Breast epithelium (tissue), 4 donors: ENCODE measurements around the gene FCHSD2. TPM values are rescaled to one million over a fixed set of nuclear protein-coding genes. Genes with fewer than 3 reads are reported as not detected.
"Not testable (repeated sequence)": the region's sequence is repeated elsewhere in the genome, so short reads cannot be mapped to it uniquely, and the experiment has no call there.

Source experiments
- DNase-seq, 2 donors: peaks; one replicate each; pipeline ENCODE4 v3.0.0-alpha.2; 2019; ENCODE audit warnings: low spot score in 2 of 2
- H3K27ac ChIP-seq, 2 donors: fragments of 200-600 bp; sonication (generic) in 1 of 2; one replicate each; pipeline ENCODE4 v1.5.1; 2016 to 2019; ENCODE audit warnings: mild to moderate bottlenecking in 1 of 2
- H3K27me3 ChIP-seq, 2 donors: fragments of 200-600 bp; sonication (generic) in 1 of 2; one replicate each; pipeline versions ENCODE4 v1.5.1 to v1.6.0; 2017 to 2019; ENCODE audit warnings: control low read depth in 1 of 2, mild to moderate bottlenecking in 1 of 2
- H3K36me3 ChIP-seq: fragments of 200-600 bp; one replicate; pipeline ENCODE4 v1.5.1; 2019
- H3K4me1 ChIP-seq, 2 donors: fragments of 200-600 bp; sonication (generic); one replicate each; pipeline ENCODE4 v1.5.1; 2016 to 2019; ENCODE audit warnings: control low read depth in 1 of 2
- H3K4me3 ChIP-seq, 3 donors: fragments of 200-600 bp; sonication (generic); 1 replicate in 2 of 3; 2 replicates in 1 of 3; pipeline ENCODE4 v1.5.1; 2016 to 2019; ENCODE audit warnings: mild to moderate bottlenecking in 3 of 3, moderate library complexity in 2 of 3
- H3K9me3 ChIP-seq, 2 donors: fragments of 200-600 bp; sonication (generic) in 1 of 2; one replicate each; pipeline ENCODE4 v1.5.1; 2016 to 2019; ENCODE audit warnings: control low read depth in 1 of 2
- CTCF ChIP-seq, 3 donors: fragments of 450-650 bp; IDR thresholded peaks; one replicate each; pipeline ENCODE4 v1.5.1; 2016 to 2017; ENCODE audit warnings: antibody characterized with exemption in 3 of 3, mild to moderate bottlenecking in 3 of 3, moderate library complexity in 3 of 3
- POLR2A ChIP-seq: fragments of 450-650 bp; IDR thresholded peaks from one replicate; pipeline ENCODE4 v1.6.1; 2016; ENCODE audit warnings: antibody characterized with exemption, mild to moderate bottlenecking, moderate library complexity
- POLR2AphosphoS5 ChIP-seq, 3 donors: sonication (generic); formaldehyde crosslinking; IDR thresholded peaks; one replicate each; pipeline ENCODE4 v1.6.1; 2017; ENCODE audit warnings: antibody characterized with exemption in 3 of 3
- intact Hi-C: fragments of 100-400 bp; cut with DNase I; formaldehyde crosslinking; loops from one replicate; pipeline ENCODE4 v1.15.1; 2023; ENCODE audit warnings: low total_unique reads
- total RNA-seq, 3 donors: library from RNA; depleted of rRNA; stranded (reverse); fragments of >200 nt; gene quantifications; one replicate each; pipeline ENCODE4 v1.1.0, GENCODE V29; 2016

Gene FCHSD2
- total RNA-seq, 3 donors from 2014 or later = 15.5 to 23.4 (median 19.0) TPM

GRCh38 chr11:73074319-73074718 lies 67.8 kb downstream of the FCHSD2 start:
- H3K36me3 ChIP-seq = no peaks in the 10 kb centered on the region
- no peak overlapping the region for H3K27ac ChIP-seq
- TF ChIP-seq POLR2AphosphoS5 (IDR thresholded peaks at IDR 0.05) = no peak
- TF ChIP-seq POLR2A = no peak
- TF ChIP-seq CTCF (IDR thresholded peaks at IDR 0.05) = no peak
- H3K4me3 ChIP-seq = no peak overlapping the region
- peaks cover 0 to 5% of the 10 kb centered on the region in 2 donors for H3K4me1 ChIP-seq
- intact Hi-C loops = no loop called here
- H3K9me3 ChIP-seq = no peaks in the 10 kb centered on the region
- DNase-seq = no peak
- H3K27me3 ChIP-seq = no peaks in the 10 kb centered on the region

- no peak for TF ChIP-seq POLR2AphosphoS5 (IDR thresholded peaks at IDR 0.05)
- Histone ChIP-seq H3K4me3 (peak overlapping the region in 1 of 3 donors; percentile 26), H3K36me3 (no peaks in the 10 kb centered on the region), H3K27ac (no peak overlapping the region), H3K27me3 (no peaks in the 10 kb centered on the region), H3K9me3 (no peaks in the 10 kb centered on the region), H3K4me1 (peaks cover 0 to 5% of the 10 kb centered on the region in 2 donors)
- intact Hi-C loops = no loop called here
- DNase-seq = no peak
Measured at GRCh38 chr11:73072935-73073481, 69.1 kb downstream of the FCHSD2 start.

GRCh38 chr11:73070653-73071052 lies 71.5 kb downstream of the FCHSD2 start:
- intact Hi-C loops = no loop called here
- no peaks in the 10 kb centered on the region for H3K27me3 ChIP-seq
- no peak for DNase-seq
- peaks cover 0 to 5% of the 10 kb centered on the region in 2 donors for H3K4me1 ChIP-seq
- no peaks in the 10 kb centered on the region for H3K36me3 ChIP-seq
- TF ChIP-seq CTCF (IDR thresholded peaks at IDR 0.05) = no peak
- TF ChIP-seq POLR2A = no peak
- TF ChIP-seq POLR2AphosphoS5 (IDR thresholded peaks at IDR 0.05) = no peak
- H3K27ac ChIP-seq = no peak overlapping the region
- H3K9me3 ChIP-seq = no peaks in the 10 kb centered on the region
- no peak overlapping the region for H3K4me3 ChIP-seq

GRCh38 chr11:73061857-73062424 lies 80.2 kb downstream of the FCHSD2 start:
- H3K36me3 ChIP-seq, H3K27me3 ChIP-seq, H3K9me3 ChIP-seq, intact Hi-C loops, H3K4me3 ChIP-seq, DNase-seq, H3K4me1 ChIP-seq, H3K27ac ChIP-seq: not testable (repeated sequence)

GRCh38 chr11:73061434-73061833 lies 80.7 kb downstream of the FCHSD2 start:
- H3K4me3 ChIP-seq, H3K9me3 ChIP-seq, H3K36me3 ChIP-seq, DNase-seq, intact Hi-C loops, H3K4me1 ChIP-seq, H3K27ac ChIP-seq, H3K27me3 ChIP-seq: not testable (repeated sequence)

GRCh38 chr11:73059915-73060314 lies 82.2 kb downstream of the FCHSD2 start:
- H3K27me3 ChIP-seq = no peaks in the 10 kb centered on the region
- H3K27ac ChIP-seq = no peak overlapping the region
- no peak for TF ChIP-seq POLR2A
- TF ChIP-seq CTCF (IDR thresholded peaks at IDR 0.05) = no peak
- H3K9me3 ChIP-seq = no peaks in the 10 kb centered on the region
- H3K4me3 ChIP-seq = no peak overlapping the region
- no peaks in the 10 kb centered on the region for H3K4me1 ChIP-seq
- no peak for DNase-seq
- H3K36me3 ChIP-seq = no peaks in the 10 kb centered on the region
- intact Hi-C loops = no loop called here
